Breast epithelium (tissue), 3 donors: ENCODE measurements around the gene MYD88.

Source experiments
- POLR2A ChIP-seq: fragments of 450-650 bp; IDR thresholded peaks from one replicate; pipeline ENCODE4 v1.6.1; 2016; ENCODE audit warnings: antibody characterized with exemption, mild to moderate bottlenecking, moderate library complexity
- POLR2AphosphoS5 ChIP-seq, 3 donors: sonication (generic); formaldehyde crosslinking; IDR thresholded peaks; one replicate each; pipeline ENCODE4 v1.6.1; 2017; ENCODE audit warnings: antibody characterized with exemption in 3 of 3
- TF ChIP-seq, protein P1 (sequence below), 3 donors: fragments of 450-650 bp; IDR thresholded peaks; one replicate each; pipeline ENCODE4 v1.5.1; 2016 to 2017; ENCODE audit warnings: antibody characterized with exemption in 3 of 3, mild to moderate bottlenecking in 3 of 3, moderate library complexity in 3 of 3

- TF ChIP-seq, protein P1, sequence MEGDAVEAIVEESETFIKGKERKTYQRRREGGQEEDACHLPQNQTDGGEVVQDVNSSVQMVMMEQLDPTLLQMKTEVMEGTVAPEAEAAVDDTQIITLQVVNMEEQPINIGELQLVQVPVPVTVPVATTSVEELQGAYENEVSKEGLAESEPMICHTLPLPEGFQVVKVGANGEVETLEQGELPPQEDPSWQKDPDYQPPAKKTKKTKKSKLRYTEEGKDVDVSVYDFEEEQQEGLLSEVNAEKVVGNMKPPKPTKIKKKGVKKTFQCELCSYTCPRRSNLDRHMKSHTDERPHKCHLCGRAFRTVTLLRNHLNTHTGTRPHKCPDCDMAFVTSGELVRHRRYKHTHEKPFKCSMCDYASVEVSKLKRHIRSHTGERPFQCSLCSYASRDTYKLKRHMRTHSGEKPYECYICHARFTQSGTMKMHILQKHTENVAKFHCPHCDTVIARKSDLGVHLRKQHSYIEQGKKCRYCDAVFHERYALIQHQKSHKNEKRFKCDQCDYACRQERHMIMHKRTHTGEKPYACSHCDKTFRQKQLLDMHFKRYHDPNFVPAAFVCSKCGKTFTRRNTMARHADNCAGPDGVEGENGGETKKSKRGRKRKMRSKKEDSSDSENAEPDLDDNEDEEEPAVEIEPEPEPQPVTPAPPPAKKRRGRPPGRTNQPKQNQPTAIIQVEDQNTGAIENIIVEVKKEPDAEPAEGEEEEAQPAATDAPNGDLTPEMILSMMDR (IDR thresholded peaks at IDR 0.05), result no peak
- TF ChIP-seq POLR2A (no peak), POLR2AphosphoS5 (IDR thresholded peaks at IDR 0.05) (no peak)
Measured at GRCh38 chr3:38177181-38177580, 38.7 kb downstream of the MYD88 start.
